Endothelial cell of hepatic sinusoid (primary cell): Measurements from ENCODE around the gene FAM168A.

Source experiments
- in situ Hi-C: cut with HindIII; loops from 2 replicates; pipeline ENCODE4 v1.10.0; 2017; ENCODE audit warnings: low sequenced_read_pairs

FAM168A gene, protein sequence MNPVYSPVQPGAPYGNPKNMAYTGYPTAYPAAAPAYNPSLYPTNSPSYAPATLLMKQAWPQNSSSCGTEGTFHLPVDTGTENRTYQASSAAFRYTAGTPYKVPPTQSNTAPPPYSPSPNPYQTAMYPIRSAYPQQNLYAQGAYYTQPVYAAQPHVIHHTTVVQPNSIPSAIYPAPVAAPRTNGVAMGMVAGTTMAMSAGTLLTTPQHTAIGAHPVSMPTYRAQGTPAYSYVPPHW

DNA sequence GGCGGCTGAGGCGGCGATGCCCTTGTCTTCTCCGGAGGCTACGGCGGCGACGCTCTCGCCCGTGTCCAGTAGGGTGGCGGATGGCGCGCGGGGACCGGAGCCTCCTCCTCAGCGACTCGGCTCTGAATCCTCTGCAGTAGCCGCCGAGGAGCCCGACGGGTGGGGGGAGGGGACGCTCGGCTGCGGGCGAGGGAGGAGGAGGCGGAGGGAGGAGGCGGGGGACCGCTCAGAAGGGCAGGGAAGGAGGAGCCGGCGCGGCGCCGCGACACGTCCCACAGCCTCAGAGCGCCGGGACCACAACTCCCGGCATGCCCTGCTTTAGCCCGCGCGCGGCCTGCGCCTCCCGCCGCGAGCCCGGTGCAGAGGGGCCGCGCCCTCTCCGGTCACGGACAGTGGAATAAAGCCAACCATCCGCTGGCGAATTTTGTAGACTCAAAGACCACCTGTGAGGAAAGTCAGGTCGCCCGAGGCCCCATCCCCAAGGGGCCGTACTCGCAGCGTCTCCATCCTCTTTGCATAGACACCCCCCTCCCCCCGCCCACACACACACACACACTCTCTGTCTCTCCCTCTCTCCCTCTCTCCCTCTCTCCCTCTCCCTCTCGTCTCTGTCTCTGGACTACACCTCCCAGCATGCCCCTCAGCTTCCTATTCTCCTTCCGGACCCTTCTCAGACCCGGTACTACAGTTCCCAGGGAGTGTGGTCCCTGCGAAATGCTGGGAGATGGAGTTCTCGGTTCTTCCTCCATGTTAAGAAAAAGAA lies at the start of gene FAM168A:
TSS of gene FAM168A (minus strand) at position 157 of the 763 bp plus-strand sequence. CDS start 129,638 bp downstream, outside the sequence.
- in situ Hi-C loops = loop anchor here (5.0 to 10.0 kb wide), 2 partner anchors 51 to 173 kb away; no protein-coding TSS in a partner anchor

DNA sequence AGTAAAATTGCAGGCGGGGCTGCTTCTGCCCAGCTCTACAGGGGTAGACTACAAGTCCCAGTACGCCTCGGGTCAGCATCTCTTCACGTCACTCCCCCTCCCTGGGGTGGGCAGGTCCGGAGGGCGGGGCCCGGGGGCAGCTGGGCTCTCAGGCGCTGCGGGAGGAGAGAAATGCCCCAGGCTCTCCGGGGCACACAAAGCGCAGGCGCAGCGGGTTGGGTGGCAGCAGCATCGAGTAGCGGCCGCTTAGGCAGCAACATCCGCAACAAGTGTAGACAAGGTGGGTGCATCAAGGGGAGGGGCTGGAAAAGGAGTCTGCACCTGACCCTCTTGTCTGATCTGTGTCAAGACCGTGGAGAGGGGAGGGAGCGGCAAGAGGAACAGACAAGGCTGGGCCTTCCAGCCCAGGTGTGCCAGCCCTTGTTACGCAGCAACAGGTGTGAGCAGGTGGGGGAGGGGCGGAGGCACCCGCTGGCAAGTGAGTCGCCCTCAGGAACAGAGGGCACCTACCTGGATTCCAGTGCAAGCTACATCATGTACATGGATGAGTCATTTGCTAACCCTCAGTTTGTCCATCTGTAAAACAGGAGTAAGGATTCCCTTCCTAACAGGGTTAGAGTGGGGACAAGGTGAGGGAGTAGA lies 49.7 kb upstream of the FAM168A start:
- in situ Hi-C loops = no loop called here

DNA sequence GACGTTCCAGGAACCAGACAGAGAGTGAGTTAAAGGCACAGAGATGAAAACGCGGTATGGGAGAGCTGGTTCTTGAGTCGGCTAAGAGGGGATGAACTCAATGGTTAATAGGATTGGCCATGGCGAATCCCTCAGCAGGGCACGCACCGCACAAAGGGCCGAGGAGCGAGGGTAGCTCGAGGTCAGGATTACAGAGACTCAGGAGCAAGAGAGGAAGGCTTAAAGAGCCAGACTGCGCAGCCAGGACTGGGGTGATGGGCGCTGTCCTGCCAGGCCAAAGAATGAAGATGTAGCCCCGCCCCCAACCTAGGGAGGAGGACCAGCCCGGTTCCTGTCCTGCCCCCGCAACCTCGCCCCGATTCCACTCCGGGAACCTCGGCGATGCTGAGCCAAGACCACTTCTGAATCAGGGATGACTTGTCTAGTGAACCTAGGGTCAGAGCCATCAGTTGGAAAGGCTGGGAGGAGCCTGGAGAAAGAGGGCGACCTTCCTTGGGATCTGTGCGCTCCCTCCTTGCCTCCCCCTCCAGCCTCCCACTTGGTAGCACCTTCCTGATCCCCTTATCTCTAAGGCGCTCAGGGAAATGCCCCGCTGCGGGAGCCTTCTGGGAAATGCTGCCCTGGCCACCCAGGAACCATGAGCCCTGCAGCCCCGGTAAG lies 48.2 kb upstream of the FAM168A start, which contains the start of gene PLEKHB1:
TSS of gene PLEKHB1 (plus strand) at position 610 of the 660 bp plus-strand sequence. CDS start at position 638, 28 bp downstream.
- in situ Hi-C loops = no loop called here

DNA sequence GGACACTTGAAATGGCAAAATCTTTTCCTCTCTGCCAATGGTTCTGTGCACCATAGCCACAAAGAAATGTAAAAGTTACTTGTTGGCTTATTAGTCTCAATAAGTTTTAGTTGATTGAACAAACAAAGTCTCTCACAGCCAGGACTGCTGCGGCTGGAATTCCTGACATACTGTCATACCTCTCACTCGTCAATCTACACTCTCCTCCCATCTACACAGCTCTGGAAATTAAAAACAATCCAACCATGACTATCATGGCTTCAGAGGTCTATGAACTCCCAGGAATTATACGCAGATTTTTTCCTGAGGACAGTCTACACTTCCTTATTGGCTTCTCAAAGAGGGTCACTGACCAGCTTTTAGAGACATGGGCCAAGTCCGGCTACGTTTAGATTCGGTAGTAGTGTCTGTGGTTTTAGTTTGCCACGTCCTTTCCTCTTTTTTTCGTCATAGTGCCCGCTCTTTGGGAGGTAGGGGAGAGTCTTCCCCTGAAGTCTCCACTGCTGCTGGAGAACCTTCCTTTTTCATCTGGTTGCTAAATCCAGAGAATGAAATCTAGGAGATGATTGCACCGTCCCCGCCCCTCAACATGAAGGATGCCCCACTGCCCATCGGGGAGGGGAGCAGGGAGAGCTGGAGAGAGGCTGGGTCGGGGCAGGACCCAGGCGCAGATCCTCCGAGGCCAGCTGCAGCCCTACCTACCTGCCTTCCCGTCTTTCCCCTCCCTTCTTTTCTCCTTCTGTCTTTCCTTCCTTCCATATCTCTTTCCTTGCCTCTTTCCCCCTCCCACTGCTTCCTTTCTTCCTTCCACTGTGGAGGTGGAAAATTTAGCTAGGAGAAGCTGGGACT lies 47.4 kb upstream of the FAM168A start:
- in situ Hi-C loops = no loop called here

DNA sequence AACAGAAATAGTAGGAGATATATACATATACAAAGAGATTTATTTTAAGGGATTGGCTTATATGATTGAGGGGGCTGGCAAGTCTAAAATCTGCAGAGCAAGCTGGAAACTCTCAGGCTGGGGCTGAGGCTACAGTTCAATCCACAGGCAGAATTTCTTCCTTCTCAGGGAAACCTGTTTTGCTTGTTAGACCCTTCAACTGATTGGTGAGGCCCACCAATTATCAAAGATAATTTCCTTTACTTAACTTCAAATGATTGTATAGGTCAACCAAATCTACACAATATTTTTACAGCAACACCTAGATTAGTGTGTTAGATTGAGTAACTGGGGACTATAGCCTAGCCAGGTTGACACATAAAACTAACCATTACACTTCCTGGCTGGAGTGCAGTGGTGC lies 43.8 kb upstream of the FAM168A start:
- in situ Hi-C loops = no loop called here

DNA sequence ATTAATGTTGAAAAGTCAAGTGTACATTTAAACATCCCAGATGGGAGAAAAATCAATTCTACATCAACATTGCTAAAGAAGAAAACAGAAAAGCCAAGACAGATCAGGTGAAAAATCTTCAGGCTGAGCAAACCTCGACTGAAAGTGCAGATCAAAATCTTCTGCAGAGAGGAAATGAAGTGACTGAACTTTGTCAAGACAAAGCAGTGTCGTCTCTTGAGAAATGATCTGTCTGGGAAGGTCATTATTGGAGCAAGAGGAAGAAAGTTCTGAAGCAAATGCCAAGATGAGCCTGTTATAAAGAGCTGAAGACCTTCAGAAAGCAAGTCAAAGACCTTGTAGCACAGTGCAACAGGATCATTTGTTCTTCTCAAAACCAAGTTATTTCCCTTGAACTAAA lies 42.7 kb upstream of the FAM168A start:
- in situ Hi-C loops = no loop called here

DNA sequence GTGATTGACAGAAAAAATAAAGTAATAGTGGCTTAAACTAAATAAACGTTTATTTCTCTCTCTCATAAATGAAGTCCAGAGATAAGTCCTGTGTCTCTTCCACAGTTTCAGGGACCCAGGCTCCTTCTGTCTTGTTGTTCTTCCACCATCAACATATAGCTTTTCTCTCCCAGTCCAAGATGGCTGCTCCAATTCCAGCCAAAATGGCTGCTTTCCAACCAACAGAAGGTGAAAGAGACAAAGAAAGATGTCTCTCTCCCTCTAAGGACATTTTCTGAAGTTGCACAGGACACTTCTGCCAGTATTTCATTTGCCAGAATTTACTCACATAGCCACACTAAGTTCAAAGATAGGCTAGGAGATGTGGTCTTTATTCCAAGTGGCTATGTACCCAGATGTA lies 39.1 kb upstream of the FAM168A start:
- in situ Hi-C loops = no loop called here

DNA sequence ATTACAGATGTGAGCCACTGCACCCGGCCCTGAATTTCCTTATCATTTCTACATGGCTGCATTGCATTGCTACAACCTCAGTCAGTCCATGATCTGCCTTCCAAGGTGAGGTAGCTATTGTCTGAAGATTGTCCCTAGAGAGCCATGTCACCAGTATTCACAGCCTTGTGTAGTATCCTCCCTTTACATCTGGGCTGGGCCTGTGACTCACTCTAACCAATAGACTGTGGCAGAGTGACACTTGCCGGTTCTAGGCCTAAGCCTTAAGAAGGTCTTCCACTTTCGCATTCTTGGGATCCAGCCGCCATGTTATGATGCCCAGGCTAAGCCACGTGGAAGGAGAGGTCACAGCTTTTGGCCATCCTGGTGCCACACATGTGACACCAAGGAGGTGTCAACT lies 38.3 kb upstream of the FAM168A start:
- in situ Hi-C loops = no loop called here

DNA sequence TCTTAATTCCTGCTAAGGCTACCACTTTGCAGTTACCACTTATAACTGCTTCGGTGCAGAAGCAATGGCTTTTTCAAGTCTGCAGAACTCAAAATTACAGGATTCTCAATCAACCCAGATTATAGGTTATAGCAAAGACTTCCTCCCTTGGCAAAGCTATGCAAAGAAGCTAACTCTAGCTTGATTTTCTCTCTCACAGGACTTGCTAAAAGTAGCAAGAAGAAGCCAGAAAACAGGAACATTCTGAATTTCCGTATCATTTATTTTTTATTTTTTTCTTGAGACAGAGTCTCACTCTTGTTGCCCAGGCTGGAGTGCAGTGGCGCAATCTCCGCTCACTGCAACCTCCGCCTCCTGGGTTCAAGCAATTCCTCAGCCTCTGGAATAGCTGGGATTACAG lies 37.8 kb upstream of the FAM168A start:
- in situ Hi-C loops = no loop called here

DNA sequence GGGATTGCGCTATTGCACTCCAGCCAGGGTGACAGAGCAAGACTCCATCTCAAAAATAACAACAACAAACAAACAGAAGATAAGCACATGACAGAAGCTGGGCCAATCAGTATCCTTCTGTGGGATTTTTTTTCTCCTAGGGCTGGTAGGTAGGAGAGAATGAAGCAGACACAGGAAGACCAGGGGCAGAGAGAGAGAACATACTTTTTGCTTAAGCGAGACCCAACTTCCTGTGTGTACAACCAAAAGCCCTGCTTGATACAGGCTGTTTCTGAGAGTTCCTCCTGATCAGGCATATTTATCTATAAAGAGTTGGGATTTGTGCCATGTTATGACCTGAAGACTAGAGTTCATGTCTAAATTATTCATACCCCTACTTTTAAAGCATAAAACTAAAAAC lies 36.1 kb upstream of the FAM168A start:
- in situ Hi-C loops = no loop called here

DNA sequence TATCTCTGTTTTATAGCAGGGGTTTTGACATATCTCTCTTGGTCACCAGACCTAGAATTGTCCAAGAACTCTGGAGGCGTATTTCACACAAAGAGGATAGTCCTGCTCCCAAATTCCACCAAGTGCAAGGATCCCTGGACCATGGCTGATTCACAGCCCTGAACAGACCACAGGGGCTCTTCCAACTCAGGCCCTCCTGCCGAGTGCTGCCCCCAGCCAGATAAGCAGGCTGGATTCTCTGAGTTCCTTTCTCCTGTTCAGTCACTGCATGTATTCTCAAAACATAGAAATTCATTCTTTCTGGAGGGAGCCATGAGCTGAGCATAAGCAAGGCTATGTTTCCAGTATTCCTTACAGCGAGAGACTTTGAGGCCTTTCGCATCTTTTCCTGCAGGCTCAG lies 35.1 kb upstream of the FAM168A start:
- in situ Hi-C loops = no loop called here

DNA sequence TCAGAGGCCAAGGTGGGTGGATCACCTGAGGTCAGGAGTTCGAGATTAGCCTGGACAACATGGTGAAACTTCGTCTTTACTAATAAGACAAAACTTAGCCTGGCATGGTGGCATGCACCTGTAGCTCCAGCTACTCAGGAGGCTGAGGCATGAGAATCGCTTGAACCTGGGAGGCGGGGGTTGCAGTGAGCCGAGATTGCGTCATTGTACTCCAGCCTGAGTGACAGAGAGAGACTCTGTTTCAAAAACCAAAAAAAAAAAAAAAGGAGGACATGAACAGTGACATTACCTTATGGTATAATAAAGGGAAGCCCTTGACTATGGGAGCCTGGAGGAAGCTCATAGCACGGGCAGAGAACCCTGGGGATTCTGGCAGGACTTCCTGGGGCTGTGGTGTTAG lies 32.0 kb upstream of the FAM168A start:
- in situ Hi-C loops = no loop called here

DNA sequence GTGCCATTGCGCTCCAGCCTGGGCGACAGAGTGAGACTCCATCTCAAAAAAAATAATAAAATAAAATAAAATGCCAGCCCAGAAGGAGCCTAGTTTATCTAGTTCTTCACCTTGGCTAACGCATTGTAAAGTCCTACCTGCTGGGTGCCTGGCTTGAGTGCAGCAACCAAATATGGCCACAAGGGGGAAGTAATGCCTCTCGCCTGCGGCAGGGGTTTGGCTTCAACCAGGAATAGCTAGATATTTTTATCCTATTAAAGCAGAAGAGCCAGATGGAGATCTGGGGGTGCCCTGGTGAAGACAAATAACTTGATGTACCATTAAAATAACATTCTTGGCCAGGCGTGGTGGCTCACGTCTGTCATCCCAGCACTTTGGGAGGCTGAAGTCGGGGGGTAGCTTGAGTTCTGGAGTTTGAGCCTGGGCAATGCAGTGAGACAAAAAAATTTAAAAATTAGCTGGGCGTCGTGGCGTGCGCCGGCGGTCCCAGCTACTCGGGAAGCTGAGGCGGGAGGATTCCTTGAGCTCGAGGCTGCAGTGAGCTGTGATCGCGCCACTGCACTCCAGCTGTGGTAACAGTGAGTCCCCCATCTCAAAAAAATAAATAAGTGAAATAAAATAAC lies 27.9 kb upstream of the FAM168A start:
- in situ Hi-C loops = no loop called here

DNA sequence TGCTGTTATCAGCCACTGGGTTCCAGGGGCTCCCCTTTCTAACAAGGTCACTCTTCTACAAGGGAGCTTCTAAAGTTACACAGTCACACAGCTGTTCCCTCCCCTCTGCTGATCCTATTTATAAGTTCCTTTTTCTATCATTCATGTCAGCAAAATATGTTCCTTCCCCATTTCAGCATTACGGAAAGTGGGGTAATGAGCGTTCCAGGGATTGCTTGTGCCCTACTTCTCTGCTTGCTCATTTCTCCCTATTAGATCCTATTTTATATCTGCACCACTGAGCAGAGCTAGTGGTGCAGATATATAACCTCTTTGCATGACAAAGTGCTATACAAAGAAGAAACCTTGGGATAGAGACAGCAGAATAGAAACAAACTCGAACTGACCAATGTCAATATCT lies 25.8 kb upstream of the FAM168A start:
- in situ Hi-C loops = no loop called here

DNA sequence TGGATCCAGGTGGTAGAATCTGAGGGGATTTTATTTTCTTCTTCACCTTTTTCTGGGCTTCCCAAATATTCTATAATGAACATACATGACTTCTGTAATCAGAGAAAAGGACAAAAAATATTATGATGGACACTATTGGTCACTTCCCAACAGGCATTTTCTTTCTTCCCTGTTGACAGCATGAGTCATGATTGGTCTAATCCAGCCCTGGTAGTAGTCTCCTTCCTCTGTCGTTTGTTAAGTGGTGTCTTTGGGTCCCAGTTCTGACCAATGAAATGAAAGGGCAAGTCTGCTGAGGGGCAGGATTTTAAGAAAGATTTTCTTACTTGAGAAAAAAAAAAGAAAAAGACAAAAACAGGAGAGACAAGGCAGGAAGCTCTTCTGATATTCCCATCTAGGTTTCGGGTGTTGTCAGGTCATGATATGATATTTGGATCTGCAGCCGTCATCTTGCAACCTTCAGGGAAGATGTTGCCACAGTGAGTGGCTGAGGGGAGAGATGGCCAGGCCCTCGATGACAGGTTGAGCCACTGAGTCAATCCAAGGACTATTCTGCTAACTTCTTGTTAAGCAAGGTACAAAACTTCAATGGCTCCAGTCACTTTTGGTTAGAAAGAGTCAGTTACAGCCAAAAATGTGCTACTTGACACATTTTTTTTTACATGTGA lies 25.1 kb upstream of the FAM168A start:
- in situ Hi-C loops = no loop called here

DNA sequence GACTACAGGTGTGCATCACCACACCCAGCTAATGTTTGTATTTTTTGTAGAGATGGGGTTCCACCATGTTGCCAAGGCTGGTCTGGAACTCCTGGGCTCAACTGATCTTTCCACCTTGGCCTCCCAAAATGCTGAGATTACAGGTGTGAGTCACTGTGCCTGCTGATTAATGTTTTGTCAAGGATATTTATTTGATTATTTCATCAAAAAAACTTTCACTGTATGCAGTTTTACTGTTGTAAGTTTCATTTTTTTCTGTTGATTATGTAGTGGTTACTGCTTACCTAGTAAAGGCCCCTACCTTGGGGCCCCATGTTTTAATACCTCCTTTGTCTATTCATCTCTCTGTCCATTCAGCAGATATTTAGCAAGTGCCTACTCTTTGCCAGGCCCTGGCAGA lies 16.7 kb upstream of the FAM168A start:
- in situ Hi-C loops = no loop called here

DNA sequence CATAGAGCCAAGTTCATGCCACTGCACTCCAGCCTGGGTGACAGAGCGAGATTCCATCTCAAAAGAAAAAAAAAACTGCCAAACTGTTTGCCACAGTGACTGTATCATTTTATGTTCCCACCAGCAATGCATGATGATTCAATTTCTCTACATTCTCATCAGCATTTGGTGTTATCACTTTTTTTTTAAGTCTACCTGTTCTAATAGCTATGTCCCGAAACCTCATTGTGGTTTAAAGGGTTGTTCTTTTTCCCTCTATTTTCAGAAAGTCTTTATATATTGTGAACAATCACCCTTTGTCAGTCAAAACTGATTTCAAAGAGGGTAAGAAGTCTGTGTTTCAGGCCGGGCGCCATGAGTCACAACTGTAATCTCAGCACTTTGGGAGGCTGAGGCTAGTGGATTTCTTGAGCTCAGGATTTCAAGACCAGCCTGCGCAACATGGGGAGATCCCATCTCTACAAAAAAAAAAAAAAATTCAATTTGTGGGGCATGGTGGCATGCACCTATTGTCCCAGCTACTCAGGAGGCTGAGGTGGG lies 14.8 kb upstream of the FAM168A start:
- in situ Hi-C loops = no loop called here

DNA sequence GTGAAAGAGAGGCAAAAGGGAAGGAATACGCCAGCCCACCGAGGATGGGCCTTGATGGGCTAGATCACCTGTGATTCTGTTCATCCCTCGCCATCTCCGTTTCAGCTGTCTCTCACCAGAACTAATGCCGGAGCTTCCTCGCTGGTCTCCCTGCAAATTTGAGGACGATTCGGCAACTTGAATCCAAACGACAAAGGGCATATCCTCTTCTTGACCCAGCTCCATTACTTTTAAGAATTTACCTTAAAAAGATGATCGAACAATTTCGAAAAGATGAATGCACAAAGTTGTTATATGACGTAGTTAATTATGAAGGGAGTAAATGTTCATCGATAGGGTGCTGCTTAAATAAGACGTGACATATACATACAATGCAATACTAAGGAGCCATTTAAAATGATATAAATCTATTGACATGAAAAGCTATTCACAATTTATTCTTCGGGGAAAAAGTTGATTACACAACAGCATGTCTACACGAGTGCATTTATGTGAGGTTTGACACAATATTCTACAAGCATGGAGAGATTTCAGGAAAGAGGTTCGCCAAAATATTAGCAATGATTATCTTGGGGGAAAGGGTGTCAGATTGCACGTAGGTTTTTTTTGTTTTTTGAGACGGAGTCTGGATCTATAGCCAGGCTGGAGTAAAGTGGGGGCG lies 937 bp upstream of the FAM168A start:
- in situ Hi-C loops = loop anchor here (5.0 to 10.0 kb wide), 2 partner anchors 52 to 174 kb away; no protein-coding TSS in a partner anchor
